Activated CD8-positive, alpha-beta memory T cell treated with anti-CD3 and anti-CD28 coated beads, Interleukin-2, amount 50 U/mL, for 48 hours (primary cell): Measurements from ENCODE around the gene CHRNA4.
"Not testable (repeated sequence)": the region's sequence is repeated elsewhere in the genome, so short reads cannot be mapped to it uniquely, and the experiment has no call there.

ENCODE experiments used
- DNase-seq: peaks from one replicate; pipeline ENCODE4 v3.0.0-alpha.2; 2020

The CHRNA4 gene

GRCh38 chr20:63306673-63307537 is 54.2 kb downstream of the CHRNA4 start:
- no peak for DNase-seq

GRCh38 chr20:63305933-63306672 is 55.0 kb downstream of the CHRNA4 start:
- DNase-seq = not testable (repeated sequence)

GRCh38 chr20:63305393-63305792 is 55.8 kb downstream of the CHRNA4 start:
- DNase-seq = no peak

GRCh38 chr20:63303095-63303666 is 58.0 kb downstream of the CHRNA4 start:
- DNase-seq = no peak

- no peak for DNase-seq
These were observed 59.5 kb downstream of the CHRNA4 start for GRCh38 chr20:63301671-63302070.

- no peak for DNase-seq
These were observed 62.3 kb downstream of the CHRNA4 start for GRCh38 chr20:63298731-63299312.

- no peak for DNase-seq
These were observed 63.2 kb downstream of the CHRNA4 start for GRCh38 chr20:63297796-63298572.

- DNase-seq = no peak
These were observed 63.8 kb downstream of the CHRNA4 start for GRCh38 chr20:63297371-63297781.

GRCh38 chr20:63296531-63297299 is 64.4 kb downstream of the CHRNA4 start:
- DNase-seq = no peak

GRCh38 chr20:63295846-63296245 is 65.3 kb downstream of the CHRNA4 start:
- DNase-seq = no peak

GRCh38 chr20:63295422-63295821 is 65.7 kb downstream of the CHRNA4 start:
- no peak for DNase-seq

GRCh38 chr20:63295018-63295417 is 66.1 kb downstream of the CHRNA4 start:
- no peak for DNase-seq

GRCh38 chr20:63294536-63294900 is 66.6 kb downstream of the CHRNA4 start:
- no peak for DNase-seq

- no peak for DNase-seq
These were observed 67.1 kb downstream of the CHRNA4 start for GRCh38 chr20:63293871-63294535.

GRCh38 chr20:63293456-63293855 is 67.7 kb downstream of the CHRNA4 start:
- no peak for DNase-seq
